DOHH2 (cell line): ENCODE measurements around the gene KCNC1.

ENCODE experiments used
- EZH2phosphoT487 ChIP-seq: fragments of 200-600 bp; sonication (generic); IDR thresholded peaks from 2 replicates; pipeline ENCODE4 v1.6.1; 2017; ENCODE audit warnings: borderline replicate concordance, mild to moderate bottlenecking, antibody characterized with exemption, low read length, moderate library complexity, mixed read lengths
- TF ChIP-seq, protein P1 (sequence below): fragments of 200-600 bp; sonication (generic); IDR thresholded peaks from one replicate; pipeline ENCODE4 v1.5.1; 2014; ENCODE audit warnings: antibody characterized with exemption, mild to moderate bottlenecking, low read depth, low read length; ENCODE audit not compliant: poor library complexity, severe bottlenecking

DNA sequence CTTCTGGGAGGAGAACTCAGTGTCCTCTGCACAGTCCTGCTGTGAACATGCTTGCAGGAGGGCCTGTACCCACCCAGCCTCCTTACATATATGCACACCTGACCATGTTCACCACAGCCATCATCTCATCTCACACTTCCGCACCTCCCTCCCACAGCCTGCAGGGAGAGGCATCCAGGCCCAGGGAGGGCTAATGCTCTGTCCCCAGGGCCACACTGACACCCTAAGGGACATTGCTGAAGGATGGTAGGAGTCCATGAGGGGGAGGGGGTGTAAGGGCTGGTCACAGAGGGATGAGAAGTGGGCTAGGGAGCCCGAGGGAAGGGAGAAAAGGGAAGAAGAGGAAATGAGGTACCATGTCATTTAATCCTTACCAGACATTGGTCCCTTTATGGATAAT lies 4.4 kb upstream of the KCNC1 start:
- TF ChIP-seq, protein P1, sequence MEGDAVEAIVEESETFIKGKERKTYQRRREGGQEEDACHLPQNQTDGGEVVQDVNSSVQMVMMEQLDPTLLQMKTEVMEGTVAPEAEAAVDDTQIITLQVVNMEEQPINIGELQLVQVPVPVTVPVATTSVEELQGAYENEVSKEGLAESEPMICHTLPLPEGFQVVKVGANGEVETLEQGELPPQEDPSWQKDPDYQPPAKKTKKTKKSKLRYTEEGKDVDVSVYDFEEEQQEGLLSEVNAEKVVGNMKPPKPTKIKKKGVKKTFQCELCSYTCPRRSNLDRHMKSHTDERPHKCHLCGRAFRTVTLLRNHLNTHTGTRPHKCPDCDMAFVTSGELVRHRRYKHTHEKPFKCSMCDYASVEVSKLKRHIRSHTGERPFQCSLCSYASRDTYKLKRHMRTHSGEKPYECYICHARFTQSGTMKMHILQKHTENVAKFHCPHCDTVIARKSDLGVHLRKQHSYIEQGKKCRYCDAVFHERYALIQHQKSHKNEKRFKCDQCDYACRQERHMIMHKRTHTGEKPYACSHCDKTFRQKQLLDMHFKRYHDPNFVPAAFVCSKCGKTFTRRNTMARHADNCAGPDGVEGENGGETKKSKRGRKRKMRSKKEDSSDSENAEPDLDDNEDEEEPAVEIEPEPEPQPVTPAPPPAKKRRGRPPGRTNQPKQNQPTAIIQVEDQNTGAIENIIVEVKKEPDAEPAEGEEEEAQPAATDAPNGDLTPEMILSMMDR: no peak
- no peak for TF ChIP-seq EZH2phosphoT487
